ENCODE results near the gene SLC3A2.

Gene SLC3A2

GRCh38 chr11:62881579-62882430 is 1.1 kb downstream of the SLC3A2 start:
- peak; percentile 96 for DNase-seq

GRCh38 chr11:62882431-62882749 is 1.7 kb downstream of the SLC3A2 start:
- no peak for DNase-seq

- DNase-seq = no peak
These were observed 2.2 kb downstream of the SLC3A2 start for GRCh38 chr11:62882788-62883501.

- DNase-seq = no peak
These were observed 3.0 kb downstream of the SLC3A2 start for GRCh38 chr11:62883673-62884072.

GRCh38 chr11:62885137-62885750 is 4.5 kb downstream of the SLC3A2 start:
- no peak for DNase-seq

GRCh38 chr11:62888406-62888805 is 7.7 kb downstream of the SLC3A2 start:
- no peak for DNase-seq

- DNase-seq = no peak
These were observed 8.4 kb downstream of the SLC3A2 start for GRCh38 chr11:62889126-62889483.

GRCh38 chr11:62889484-62890437 is 9.1 kb downstream of the SLC3A2 start:
- no peak for DNase-seq

- no peak for DNase-seq
These were observed 11.6 kb downstream of the SLC3A2 start for GRCh38 chr11:62892077-62892922.

GRCh38 chr11:62895501-62895900 is 14.8 kb downstream of the SLC3A2 start:
- DNase-seq = no peak

- no peak for DNase-seq
These were observed 15.4 kb downstream of the SLC3A2 start for GRCh38 chr11:62896049-62896448.

- DNase-seq = no peak
These were observed 16.6 kb downstream of the SLC3A2 start for GRCh38 chr11:62897311-62897710.

- no peak for DNase-seq
These were observed 17.3 kb downstream of the SLC3A2 start for GRCh38 chr11:62898027-62898426.

- no peak for DNase-seq
These were observed 22.2 kb downstream of the SLC3A2 start for GRCh38 chr11:62902932-62903331.

GRCh38 chr11:62905296-62905695 is 24.6 kb downstream of the SLC3A2 start:
- no peak for DNase-seq

- DNase-seq = peak; percentile 69 to 75
These were observed 25.3 kb downstream of the SLC3A2 start for GRCh38 chr11:62905927-62906531.

- DNase-seq = no peak
These were observed 27.9 kb downstream of the SLC3A2 start for GRCh38 chr11:62908468-62909072.

- no peak for DNase-seq
These were observed 28.6 kb downstream of the SLC3A2 start for GRCh38 chr11:62909107-62909894.

- no peak for DNase-seq
These were observed 29.6 kb downstream of the SLC3A2 start for GRCh38 chr11:62910141-62910882.
